Ramos (cell line): ENCODE measurements around the gene TGFBR3.

Experiments used
- in situ Hi-C: fragments of 300-500 bp; cut with MboI; formaldehyde crosslinking; loops from one replicate; pipeline ENCODE4 v1.14.3; 2022; ENCODE audit warnings: low sequenced_read_pairs; ENCODE audit not compliant: unreplicated experiment

The TGFBR3 gene

GRCh38 chr1:91745640-91746373 is 140.1 kb downstream of the TGFBR3 start:
- in situ Hi-C loops, result no loop called here

DNA sequence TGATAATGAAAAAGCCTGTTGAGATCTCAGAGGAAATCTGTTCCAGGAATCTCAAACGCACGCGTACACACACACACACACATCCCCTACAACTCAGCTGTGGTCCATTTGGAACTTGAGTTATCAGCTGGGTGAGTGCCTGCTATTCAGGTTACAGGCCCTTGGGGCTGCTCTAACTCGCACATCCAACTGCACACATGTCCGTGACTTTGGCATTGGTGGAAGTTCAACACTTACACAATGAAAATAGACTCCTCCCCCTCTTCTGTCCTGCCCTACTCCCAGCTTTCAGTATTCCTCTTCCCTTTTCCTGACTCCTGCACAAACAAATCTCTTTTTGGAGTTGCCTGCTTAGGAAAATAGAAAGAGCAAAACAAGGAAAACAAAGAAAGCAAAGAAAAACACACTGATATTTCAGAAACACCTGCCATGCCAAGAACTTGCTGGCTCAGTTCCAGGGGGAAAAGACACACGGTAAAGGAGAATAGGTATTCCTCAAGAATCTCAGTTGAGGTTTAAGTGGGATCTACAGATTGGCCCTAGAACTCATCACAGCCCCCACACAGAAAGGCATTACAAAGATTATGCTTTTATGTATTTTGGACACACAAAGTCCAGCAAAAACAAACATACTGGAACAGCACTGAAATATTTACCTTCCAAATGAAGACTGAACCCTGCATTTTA is 140.9 kb downstream of the TGFBR3 start:
- in situ Hi-C loops, result no loop called here

DNA sequence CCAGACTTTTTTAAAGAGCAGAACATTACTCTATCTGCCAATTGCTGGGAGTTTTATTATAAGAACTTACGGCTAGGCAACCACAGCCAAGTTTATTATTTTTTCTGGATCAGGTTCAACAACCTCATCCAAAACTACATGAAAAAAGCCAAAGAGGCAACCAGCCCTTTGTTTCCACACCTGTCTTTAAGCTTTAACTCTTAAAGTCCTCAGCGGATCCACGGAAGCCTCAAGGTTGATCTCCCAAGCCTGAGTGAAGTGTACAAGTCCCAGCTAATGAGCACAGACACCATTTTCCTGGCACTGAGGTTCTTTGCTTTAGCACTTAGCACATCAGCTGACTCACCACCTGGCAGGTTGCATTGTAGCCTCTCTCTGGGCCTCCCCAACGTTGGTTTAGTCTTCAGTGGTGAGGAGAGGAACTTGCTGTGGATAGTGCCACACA is 143.1 kb downstream of the TGFBR3 start:
- in situ Hi-C loops, result no loop called here

DNA sequence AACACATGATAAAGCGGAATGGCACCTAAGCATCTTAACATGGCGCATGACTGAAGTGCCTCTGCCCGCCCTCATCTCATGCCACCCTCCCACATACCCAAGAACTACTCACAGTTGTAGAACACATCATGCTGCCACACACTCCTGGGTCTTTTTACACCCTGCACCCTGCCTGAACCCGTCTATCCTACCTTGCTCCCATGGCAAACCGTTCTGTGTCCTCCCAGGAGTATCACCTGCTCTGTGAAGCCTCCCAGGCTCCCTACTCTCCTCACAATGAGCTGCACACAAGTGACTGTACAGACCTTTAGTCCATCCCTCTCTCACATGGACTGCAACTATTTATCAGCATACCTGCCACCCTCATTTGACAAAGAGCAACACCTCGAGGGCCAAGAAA is 144.0 kb downstream of the TGFBR3 start:
- in situ Hi-C loops, result no loop called here

GRCh38 chr1:91741301-91741700 is 144.7 kb downstream of the TGFBR3 start:
- in situ Hi-C loops, result no loop called here

DNA sequence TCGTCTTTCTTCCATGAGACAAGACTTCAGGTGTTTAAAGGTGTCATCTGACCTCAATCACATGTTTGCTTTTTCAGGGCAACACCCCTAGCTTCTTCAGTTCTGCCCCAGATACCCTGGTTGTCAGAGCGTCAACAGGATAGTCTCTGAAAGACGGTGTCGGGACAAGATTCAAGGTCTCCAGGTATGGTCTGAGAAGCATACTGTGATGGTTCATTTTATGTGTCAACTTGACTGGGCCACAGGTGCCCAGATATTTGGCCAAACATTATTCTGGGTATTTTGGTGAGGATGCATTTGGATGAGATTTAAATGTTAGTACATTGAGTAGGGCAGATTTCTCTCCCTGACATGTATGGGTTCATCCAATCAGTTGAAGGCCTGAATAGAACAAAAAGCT is 148.3 kb downstream of the TGFBR3 start:
- in situ Hi-C loops, result no loop called here

DNA sequence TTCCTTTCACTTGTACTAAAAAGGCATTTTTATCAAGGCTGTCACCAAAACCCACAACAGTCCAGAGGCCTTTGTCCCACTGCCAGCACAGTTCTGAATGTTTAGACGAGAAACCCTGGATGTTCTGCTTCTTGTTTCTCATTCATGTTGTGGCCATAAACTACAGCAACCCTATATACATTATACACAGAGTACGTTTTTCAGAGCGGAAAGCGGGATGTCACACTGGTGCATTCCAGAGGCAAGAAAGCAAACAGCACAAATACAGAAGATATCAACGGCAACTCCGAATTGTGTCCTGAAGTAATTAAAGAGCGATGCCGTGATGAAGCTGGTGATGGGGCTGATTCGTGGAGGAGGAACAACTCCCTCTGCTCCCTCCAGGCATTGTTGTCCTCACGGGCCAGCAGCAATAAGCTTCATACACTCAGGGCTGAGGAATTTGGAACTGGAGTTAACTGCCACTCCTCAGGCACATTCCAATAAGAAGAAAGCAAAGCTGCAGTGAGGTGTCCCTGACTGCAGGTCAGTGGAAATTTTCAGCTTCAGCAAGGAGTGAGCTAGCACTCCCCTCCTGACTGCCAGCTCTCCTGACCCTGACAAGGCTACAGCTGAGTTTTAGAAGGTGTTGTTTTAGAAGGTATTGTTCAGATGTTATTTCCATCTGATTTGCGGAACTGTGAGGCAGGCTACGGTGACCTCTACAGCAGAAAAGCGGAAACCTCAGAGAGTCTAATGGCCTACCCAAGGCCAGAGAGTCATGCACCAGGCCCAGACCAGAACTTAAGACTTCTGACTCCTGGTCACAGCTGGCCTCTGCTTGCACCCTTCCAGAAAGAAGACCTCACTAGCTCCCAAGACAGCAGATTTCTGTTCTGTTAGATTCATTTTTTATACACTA is 149.0 kb downstream of the TGFBR3 start:
- in situ Hi-C loops, result no loop called here

GRCh38 chr1:91736146-91736714 is 149.7 kb downstream of the TGFBR3 start:
- in situ Hi-C loops, result no loop called here

DNA sequence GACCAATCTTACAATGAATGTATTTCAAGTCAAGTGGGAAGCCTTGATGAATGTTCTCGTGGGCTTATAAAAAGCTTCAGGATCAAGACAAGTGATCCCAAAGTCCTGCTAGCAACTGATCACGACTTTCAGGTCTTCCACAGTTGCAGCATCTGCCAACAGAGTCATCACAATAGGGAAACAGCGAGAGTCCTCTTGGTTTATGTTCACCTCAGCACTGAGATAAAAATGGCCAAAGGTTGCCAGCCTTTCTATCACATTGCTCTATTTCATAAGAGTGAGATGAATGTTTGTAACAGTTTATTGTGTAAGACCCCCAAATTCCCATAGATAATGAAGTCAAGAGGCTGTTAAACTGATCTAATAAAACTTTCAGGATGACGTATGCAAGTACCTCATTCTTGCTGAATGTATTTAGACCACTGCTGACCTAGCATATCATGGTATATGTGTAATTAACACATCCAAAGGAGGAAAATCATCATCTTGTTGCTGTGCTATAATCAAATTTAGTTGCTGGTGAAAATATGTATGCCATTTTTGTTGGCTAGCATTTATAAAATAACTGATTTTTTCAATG is 150.6 kb downstream of the TGFBR3 start:
- in situ Hi-C loops, result no loop called here

GRCh38 chr1:91734761-91735160 is 151.2 kb downstream of the TGFBR3 start:
- in situ Hi-C loops, result no loop called here

DNA sequence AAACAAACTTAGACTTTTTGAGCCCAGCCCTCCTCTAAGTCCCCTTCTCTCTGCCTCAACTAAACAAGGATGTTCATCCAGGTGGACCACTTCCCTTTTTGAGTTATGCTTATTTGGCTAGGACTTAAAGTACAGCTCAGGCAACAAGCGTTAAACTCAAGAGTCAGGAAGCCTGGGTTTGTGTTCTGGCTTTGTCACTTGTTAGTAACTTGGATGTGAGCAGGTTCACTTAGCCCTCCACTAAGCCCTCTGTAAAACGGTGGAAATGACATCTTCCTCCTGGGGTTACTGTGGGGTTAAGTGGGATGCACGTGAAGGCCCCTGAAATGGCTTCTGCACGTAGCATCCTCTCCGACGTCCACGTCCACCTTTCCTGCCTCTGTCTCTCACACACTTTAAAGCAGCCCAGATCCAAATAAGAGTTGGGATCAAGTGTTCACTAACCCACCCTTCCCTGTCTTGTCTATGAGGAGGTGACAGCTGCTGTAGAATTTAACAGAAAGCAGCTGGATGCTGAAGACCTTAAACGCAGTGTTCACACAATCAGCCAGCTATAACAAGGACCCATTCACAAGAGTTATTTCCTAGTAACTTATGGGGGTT is 152.7 kb downstream of the TGFBR3 start:
- in situ Hi-C loops, result no loop called here

DNA sequence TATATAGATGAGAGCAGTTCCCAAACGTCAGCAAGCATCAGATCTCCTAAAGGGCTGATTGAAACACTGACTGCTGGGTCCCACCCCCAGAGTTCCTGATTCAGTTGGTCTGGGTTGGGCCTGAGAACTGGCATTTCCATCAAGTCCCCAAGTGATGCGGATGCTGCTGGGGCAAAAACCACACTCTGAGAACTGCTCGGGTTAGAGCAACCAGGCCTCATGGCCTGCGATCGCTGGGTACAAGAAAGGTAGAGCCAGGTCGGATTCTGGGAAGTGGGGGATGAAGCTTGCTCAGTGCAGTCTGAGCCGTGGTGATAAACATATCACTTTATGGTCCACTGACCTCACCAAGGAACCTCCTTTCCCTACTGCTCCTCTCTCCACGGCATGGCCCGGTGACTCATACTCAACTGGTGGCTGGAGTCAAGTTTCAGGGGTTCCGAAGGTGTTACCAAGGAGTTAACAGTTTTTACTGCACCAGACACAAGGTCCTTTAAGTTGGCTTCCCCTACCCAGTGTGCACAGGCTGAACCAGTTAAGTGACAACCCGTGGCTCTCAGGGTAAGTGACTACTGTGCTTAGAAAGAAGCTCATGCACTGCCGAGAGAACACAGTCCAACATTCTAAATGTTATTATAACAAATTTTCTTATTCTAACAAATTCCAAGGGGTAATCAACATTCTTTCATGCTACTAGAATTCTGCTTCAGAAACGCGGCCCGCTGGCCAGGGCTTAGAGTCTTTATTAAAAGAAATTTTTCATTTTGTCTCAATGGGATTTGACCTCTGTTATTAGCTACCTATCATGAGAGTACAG is 153.5 kb downstream of the TGFBR3 start:
- in situ Hi-C loops, result no loop called here

GRCh38 chr1:91731815-91732214 is 154.1 kb downstream of the TGFBR3 start:
- in situ Hi-C loops, result no loop called here

- in situ Hi-C loops, result no loop called here
Observed at GRCh38 chr1:91730801-91731732, 154.9 kb downstream of the TGFBR3 start.

- in situ Hi-C loops, result no loop called here
Observed at GRCh38 chr1:91729621-91730358, 156.2 kb downstream of the TGFBR3 start.

DNA sequence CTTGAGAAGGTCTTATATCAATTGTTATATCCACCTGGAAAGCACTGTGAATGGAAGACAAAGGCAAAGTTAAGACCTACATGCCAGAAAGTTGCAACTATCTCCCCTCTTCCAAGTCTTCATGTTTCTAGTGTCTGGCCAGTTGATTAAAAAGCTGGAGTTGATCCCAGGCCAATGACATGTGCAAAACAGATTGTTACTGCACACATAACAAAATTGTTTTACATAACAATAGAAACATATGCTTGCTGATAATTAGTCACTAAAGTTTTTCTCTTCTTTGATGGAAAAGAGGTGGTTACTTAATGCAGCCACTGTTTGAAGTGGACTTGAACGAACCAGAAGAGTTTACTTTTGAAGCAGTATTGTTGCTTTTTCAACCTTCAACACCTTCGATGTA is 158.2 kb downstream of the TGFBR3 start:
- in situ Hi-C loops, result no loop called here

GRCh38 chr1:91725989-91726721 is 159.8 kb downstream of the TGFBR3 start:
- in situ Hi-C loops, result no loop called here
